ENCODE data around the gene C1QTNF9B.

- TF ChIP-seq POLR2A (IDR thresholded peaks at IDR 0.05; ENCODE audit: low read length), result no peak
- no peak for TF ChIP-seq CTCF (IDR thresholded peaks at IDR 0.05)
- no peak for TF ChIP-seq TP53 (CRISPR knock-in tag; IDR thresholded peaks at IDR 0.05)
- no peak for TF ChIP-seq CEBPB (IDR thresholded peaks at IDR 0.05)
- TF ChIP-seq SMC3 (IDR thresholded peaks at IDR 0.05), result no peak
- TF ChIP-seq KDM1A (IDR thresholded peaks at IDR 0.05; ENCODE audit: low read depth), result no peak
- no peak for TF ChIP-seq FOSL2 (IDR thresholded peaks at IDR 0.05)
- TF ChIP-seq FOSL2 (CRISPR knock-in tag; IDR thresholded peaks at IDR 0.05), result no peak
- TF ChIP-seq EP300 (IDR thresholded peaks at IDR 0.05), result no peak
- no peak for TF ChIP-seq BHLHE40 (IDR thresholded peaks at IDR 0.05; ENCODE audit: low read depth, low read length)
- no peak for TF ChIP-seq MAX (IDR thresholded peaks at IDR 0.05)
These were observed 31.4 kb downstream of the C1QTNF9B start for GRCh38 chr13:23865906-23866305.

Measured in A549 (cell line).